ENCODE results near the gene TRAF2.

The TRAF2 gene

DNA sequence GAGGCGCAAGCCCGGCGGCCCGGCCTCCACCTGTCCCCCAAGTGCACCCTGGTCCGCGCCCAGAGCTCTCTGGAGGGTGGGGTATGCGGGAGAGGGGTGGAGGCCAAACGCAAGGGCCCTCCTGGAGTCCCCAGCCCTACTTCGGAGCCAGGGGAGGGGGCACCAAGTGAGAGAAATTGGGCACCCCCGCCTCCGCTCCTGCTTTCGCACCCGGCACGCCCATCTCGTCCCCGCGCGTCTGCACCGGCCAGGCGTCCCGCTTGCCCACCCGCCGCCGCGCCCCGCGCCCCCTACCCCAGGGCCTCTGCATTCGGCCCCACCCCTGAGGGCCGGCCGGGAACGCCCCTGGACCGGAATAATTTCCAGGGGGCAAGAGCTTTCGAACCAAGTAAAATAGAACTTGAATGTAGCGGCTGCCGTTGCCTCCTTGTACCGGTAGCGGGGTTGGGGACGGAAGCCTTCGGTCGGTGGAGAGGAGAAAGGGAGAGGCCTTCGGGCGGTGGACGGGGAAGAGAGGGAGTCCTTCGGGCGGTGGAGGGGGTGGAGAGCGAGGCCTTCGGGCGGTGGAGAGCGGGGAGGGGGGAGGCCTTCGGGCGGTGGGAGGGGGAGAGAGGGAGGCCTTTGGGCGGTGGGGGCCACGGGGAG is 37.8 kb upstream of the TRAF2 start:
- peaks cover 17% of the 10 kb centered on the region; the same call in 1 of the 2 replicates for H3K79me2 ChIP-seq (ENCODE audit: low read length)
- peak; percentile 54 for DNase-seq
- H3K9ac ChIP-seq (ENCODE audit: low read length) = peak overlapping the region; percentile 72

DNA sequence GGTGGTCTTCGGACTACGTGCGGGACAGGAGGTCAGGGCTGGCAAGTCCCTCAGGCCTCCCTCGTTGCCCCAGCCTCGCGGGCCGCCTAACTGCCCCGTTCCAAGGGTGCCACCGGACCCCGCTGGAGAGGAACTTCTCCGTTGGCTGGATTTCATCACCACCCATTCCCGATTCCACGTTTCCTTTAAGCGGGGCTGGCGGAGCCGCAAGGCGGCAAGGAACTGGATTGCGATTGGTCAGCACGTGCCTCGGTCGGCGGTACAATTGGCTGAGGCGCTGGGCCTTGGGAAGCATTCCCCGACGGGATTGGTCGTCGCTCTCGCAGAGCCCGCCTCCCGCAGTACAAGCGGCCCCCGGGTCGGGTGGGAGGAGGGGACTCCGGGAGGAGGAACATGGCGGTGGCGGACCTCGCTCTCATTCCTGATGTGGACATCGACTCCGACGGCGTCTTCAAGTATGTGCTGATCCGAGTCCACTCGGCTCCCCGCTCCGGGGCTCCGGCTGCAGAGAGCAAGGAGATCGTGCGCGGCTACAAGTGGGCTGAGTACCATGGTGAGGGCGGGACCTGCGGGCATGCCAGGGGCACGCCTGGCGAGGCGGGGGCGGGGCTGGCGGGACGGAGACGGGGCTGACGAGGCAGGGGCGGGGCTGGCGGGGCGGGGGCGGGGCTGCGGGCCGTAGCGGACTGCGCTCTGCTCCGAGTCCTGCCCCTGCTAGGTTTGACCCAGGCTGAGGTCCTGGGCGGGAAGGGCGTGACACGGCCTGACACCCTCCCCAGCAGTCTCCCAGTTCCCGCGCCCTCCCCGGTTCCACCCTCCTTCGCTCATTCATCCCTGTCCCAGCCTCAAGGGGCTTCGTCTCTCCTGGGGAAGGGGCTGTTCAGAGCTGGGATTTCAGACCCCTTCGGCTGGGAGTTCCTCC is 37.0 kb upstream of the TRAF2 start, which contains the start of gene PHPT1:
Gene PHPT1, plus strand, starts transcription at position 372 of the 922 bp plus-strand sequence. Its CDS starts 22 bp downstream, at position 394.
- Histone ChIP-seq H3F3A (ENCODE audit: insufficient read depth, low read length) (peaks cover 12% of the 10 kb centered on the region; the same call in 1 of the 2 replicates), H3K4me3 (ENCODE audit: low read length) (peak within 1 kb of the TSS; percentile 90), H3K9me3 (replicated peaks; ENCODE audit: insufficient read depth, low read length) (no peaks in the 10 kb centered on the region), H3K9ac (ENCODE audit: low read length) (peak within 1 kb of the TSS; percentile 72), H3K27me3 (replicated peaks; ENCODE audit: insufficient read depth, low read length) (no peaks in the 10 kb centered on the region), H3K27ac (ENCODE audit: low read length) (peak within 1 kb of the TSS; percentile 65; the same call in 1 of the 2 replicates), H3K79me2 (ENCODE audit: low read length) (peaks cover 17% of the 10 kb centered on the region; the same call in 1 of the 2 replicates), H3K9me2 (replicated peaks; ENCODE audit: insufficient read depth, low read length) (no peaks in the 10 kb centered on the region), H3K4me1 (ENCODE audit: low read length) (0 out of 2 replicates have a peak, but pooled peaks cover 6% of the 10 kb centered on the region), H2AFZ (ENCODE audit: low read length) (peak within 1 kb of the TSS; percentile 49), H4K20me1 (ENCODE audit: insufficient read depth, low read length) (no peaks in the 10 kb centered on the region), H3K4me2 (ENCODE audit: low read depth, low read length) (peak within 1 kb of the TSS; percentile 94), H3K36me3 (replicated peaks; ENCODE audit: insufficient read depth, low read length) (no peaks in the 10 kb centered on the region)
- peak; percentile 98 for DNase-seq
- TF ChIP-seq EZH2 (optimal IDR thresholded peaks at IDR 0.05; ENCODE audit: low read depth, low read length) (no peak), EZH2phosphoT487 (IDR thresholded peaks at IDR 0.05; ENCODE audit: low read length) (no peak)
- TF ChIP-seq, protein P1, sequence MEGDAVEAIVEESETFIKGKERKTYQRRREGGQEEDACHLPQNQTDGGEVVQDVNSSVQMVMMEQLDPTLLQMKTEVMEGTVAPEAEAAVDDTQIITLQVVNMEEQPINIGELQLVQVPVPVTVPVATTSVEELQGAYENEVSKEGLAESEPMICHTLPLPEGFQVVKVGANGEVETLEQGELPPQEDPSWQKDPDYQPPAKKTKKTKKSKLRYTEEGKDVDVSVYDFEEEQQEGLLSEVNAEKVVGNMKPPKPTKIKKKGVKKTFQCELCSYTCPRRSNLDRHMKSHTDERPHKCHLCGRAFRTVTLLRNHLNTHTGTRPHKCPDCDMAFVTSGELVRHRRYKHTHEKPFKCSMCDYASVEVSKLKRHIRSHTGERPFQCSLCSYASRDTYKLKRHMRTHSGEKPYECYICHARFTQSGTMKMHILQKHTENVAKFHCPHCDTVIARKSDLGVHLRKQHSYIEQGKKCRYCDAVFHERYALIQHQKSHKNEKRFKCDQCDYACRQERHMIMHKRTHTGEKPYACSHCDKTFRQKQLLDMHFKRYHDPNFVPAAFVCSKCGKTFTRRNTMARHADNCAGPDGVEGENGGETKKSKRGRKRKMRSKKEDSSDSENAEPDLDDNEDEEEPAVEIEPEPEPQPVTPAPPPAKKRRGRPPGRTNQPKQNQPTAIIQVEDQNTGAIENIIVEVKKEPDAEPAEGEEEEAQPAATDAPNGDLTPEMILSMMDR (IDR thresholded peaks at IDR 0.05; ENCODE audit: low read length) = no peak

More for the DNA sequence above, 37.8 kb upstream of the TRAF2 start:
- TF ChIP-seq, protein P1 (IDR thresholded peaks at IDR 0.05; ENCODE audit: low read length) = no peak
- TF ChIP-seq EZH2phosphoT487 (IDR thresholded peaks at IDR 0.05; ENCODE audit: low read length) (no peak), EZH2 (optimal IDR thresholded peaks at IDR 0.05; ENCODE audit: low read depth, low read length) (no peak)
- Histone ChIP-seq H2AFZ (ENCODE audit: low read length) (peak overlapping the region; percentile 37), H3K9me3 (replicated peaks; ENCODE audit: insufficient read depth, low read length) (no peaks in the 10 kb centered on the region), H3K36me3 (replicated peaks; ENCODE audit: insufficient read depth, low read length) (no peaks in the 10 kb centered on the region), H3K4me2 (ENCODE audit: low read depth, low read length) (peak overlapping the region; percentile 58), H3K4me1 (ENCODE audit: low read length) (0 out of 2 replicates have a peak, but pooled peaks cover 6% of the 10 kb centered on the region), H3K27me3 (replicated peaks; ENCODE audit: insufficient read depth, low read length) (no peaks in the 10 kb centered on the region), H3K9me2 (replicated peaks; ENCODE audit: insufficient read depth, low read length) (no peaks in the 10 kb centered on the region), H3K4me3 (ENCODE audit: low read length) (peak overlapping the region; percentile 90), H3F3A (ENCODE audit: insufficient read depth, low read length) (peaks cover 12% of the 10 kb centered on the region; the same call in 1 of the 2 replicates), H3K27ac (ENCODE audit: low read length) (peak overlapping the region; percentile 65; the same call in 1 of the 2 replicates), H4K20me1 (ENCODE audit: insufficient read depth, low read length) (no peaks in the 10 kb centered on the region)

DNA sequence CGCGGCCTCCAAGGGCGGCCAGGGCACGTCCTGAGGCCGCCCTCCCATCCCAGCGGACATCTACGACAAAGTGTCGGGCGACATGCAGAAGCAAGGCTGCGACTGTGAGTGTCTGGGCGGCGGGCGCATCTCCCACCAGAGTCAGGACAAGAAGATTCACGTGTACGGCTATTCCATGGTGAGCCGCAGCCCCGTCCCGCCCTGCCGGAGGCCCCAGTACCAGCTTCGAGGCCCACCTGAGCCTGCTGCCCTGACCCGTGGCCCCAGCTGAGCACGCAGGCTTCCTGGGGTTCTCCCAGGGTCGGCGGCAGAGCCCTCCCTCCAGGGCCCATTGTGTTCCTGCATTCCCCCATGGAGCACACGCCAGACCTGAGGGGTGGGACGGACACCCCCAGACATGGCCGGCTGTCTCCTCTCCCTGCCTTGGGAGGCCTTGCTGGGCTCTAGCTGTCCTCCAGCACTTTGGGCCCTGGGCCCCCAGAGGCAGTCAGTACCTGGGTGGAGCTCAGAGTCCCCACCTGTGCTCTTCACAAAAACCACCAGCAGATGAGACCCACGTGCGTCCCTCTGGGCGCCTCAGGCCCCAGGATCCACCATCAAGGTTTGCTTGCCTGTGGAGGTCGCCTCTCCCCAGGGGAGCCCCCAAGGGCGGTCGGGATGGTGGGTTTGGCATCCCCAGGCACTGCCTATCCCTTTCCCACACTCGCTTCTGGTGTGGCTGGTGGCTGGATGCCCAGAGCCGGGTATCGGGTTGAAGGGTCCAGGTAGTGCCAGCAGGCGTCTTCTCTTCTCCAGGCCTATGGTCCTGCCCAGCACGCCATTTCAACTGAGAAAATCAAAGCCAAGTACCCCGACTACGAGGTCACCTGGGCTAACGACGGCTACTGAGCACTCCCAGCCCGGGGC is 36.1 kb upstream of the TRAF2 start:
- H4K20me1 ChIP-seq (ENCODE audit: insufficient read depth, low read length) = no peaks in the 10 kb centered on the region
- H3K27me3 ChIP-seq (replicated peaks; ENCODE audit: insufficient read depth, low read length) = no peaks in the 10 kb centered on the region
- no peak for TF ChIP-seq EZH2phosphoT487 (IDR thresholded peaks at IDR 0.05; ENCODE audit: low read length)
- TF ChIP-seq, protein P1 (IDR thresholded peaks at IDR 0.05; ENCODE audit: low read length) = no peak
- TF ChIP-seq EZH2 (optimal IDR thresholded peaks at IDR 0.05; ENCODE audit: low read depth, low read length) = no peak
- H3K9ac ChIP-seq (ENCODE audit: low read length) = peak overlapping the region; percentile 39; the same call in 1 of the 2 replicates
- peaks cover 17% of the 10 kb centered on the region; the same call in 1 of the 2 replicates for H3K79me2 ChIP-seq (ENCODE audit: low read length)
- no peaks in the 10 kb centered on the region for H3K9me3 ChIP-seq (replicated peaks; ENCODE audit: insufficient read depth, low read length)
- H2AFZ ChIP-seq (ENCODE audit: low read length) = no peak overlapping the region
- H3F3A ChIP-seq (ENCODE audit: insufficient read depth, low read length) = peaks cover 12% of the 10 kb centered on the region; the same call in 1 of the 2 replicates
- 0 out of 2 replicates have a peak, but pooled peaks cover 6% of the 10 kb centered on the region for H3K4me1 ChIP-seq (ENCODE audit: low read length)
- DNase-seq = no peak
- H3K36me3 ChIP-seq (replicated peaks; ENCODE audit: insufficient read depth, low read length) = no peaks in the 10 kb centered on the region
- H3K9me2 ChIP-seq (replicated peaks; ENCODE audit: insufficient read depth, low read length) = no peaks in the 10 kb centered on the region
- peak overlapping the region; percentile 90 for H3K4me3 ChIP-seq (ENCODE audit: low read length)
- H3K4me2 ChIP-seq (ENCODE audit: low read depth, low read length) = peak overlapping the region; percentile 94
- no peak overlapping the region for H3K27ac ChIP-seq (ENCODE audit: low read length)

All from MM.1S (cell line).